Epithelial cell of proximal tubule (primary cell): ENCODE measurements around the gene DRGX. TPM values are rescaled to one million over a fixed set of nuclear protein-coding genes. Genes with fewer than 3 reads are reported as not detected.

Experiments used
- DNase-seq: peaks from one replicate; pipeline ENCODE4 v3.0.0-alpha.2; 2011; ENCODE audit warnings: low read depth
- H3K4me3 ChIP-seq: 2 replicates; pipeline ENCODE4 v1.5.1; 2011; ENCODE audit warnings: low read depth, mild to moderate bottlenecking, low read length
- CTCF ChIP-seq: conservative IDR thresholded peaks from 2 replicates; pipeline ENCODE4 v1.5.1; 2012; ENCODE audit warnings: low read depth, mild to moderate bottlenecking, low read length
- total RNA-seq: library from RNA; depleted of rRNA; stranded (reverse); fragments of >200 nt; gene quantifications from 2 replicates; pipeline ENCODE4 v1.2.3, GENCODE V29; 2015

Gene DRGX
- total RNA-seq, 1 donor from 2014 or later: not detected

- no peak for TF ChIP-seq CTCF
- H3K4me3 ChIP-seq: no peak overlapping the region
- DNase-seq: no peak
Observed at GRCh38 chr10:49353026-49353894, 42.6 kb downstream of the DRGX start.

GRCh38 chr10:49352323-49352722, 43.6 kb downstream of the DRGX start:
- no peak overlapping the region for H3K4me3 ChIP-seq
- TF ChIP-seq CTCF: no peak
- DNase-seq: no peak

GRCh38 chr10:49351669-49352068, 44.2 kb downstream of the DRGX start:
- no peak for TF ChIP-seq CTCF
- DNase-seq: no peak
- no peak overlapping the region for H3K4me3 ChIP-seq

- TF ChIP-seq CTCF: no peak
- H3K4me3 ChIP-seq: no peak overlapping the region
- DNase-seq: no peak
Observed at GRCh38 chr10:49350846-49351532, 44.9 kb downstream of the DRGX start.

GRCh38 chr10:49350138-49350537, 45.8 kb downstream of the DRGX start:
- no peak for TF ChIP-seq CTCF
- DNase-seq: no peak
- no peak overlapping the region for H3K4me3 ChIP-seq

GRCh38 chr10:49349390-49349789, 46.5 kb downstream of the DRGX start:
- no peak overlapping the region for H3K4me3 ChIP-seq
- TF ChIP-seq CTCF: no peak
- DNase-seq: no peak
